HEK293 (cell line): ENCODE results near the gene TAS1R3.

Experiments
- GLI2 ChIP-seq: fragments of 450-650 bp; formaldehyde crosslinking; IDR thresholded peaks from 2 replicates; pipeline ENCODE4; 2017; ENCODE audit warnings: missing biosample characterization, missing genetic modification characterization, low read depth, borderline replicate concordance
- MYNN ChIP-seq: fragments of 450-650 bp; formaldehyde crosslinking; IDR thresholded peaks from 2 replicates; pipeline ENCODE4 v1.5.1; 2016; ENCODE audit warnings: missing biosample characterization, missing genetic modification characterization, borderline replicate concordance
- OSR2 ChIP-seq: fragments of 450-650 bp; formaldehyde crosslinking; IDR thresholded peaks from 2 replicates; pipeline ENCODE4 v1.5.1; 2016; ENCODE audit warnings: missing biosample characterization, missing genetic modification characterization
- RBAK ChIP-seq: fragments of 450-650 bp; formaldehyde crosslinking; IDR thresholded peaks from 2 replicates; pipeline ENCODE4 v1.5.1; 2016; ENCODE audit warnings: missing biosample characterization, missing genetic modification characterization
- REPIN1 ChIP-seq: fragments of 450-650 bp; formaldehyde crosslinking; IDR thresholded peaks from 2 replicates; pipeline ENCODE4 v1.5.1; 2017; ENCODE audit warnings: missing biosample characterization, missing genetic modification characterization, low read depth
- SP2 ChIP-seq: fragments of 450-650 bp; formaldehyde crosslinking; IDR thresholded peaks from 2 replicates; pipeline ENCODE4 v1.5.1; 2016; ENCODE audit warnings: missing biosample characterization, missing genetic modification characterization
- ZIC2 ChIP-seq: fragments of 450-650 bp; formaldehyde crosslinking; IDR thresholded peaks from 2 replicates; pipeline ENCODE4 v1.5.1; 2016; ENCODE audit warnings: missing biosample characterization, missing genetic modification characterization
- ZNF121 ChIP-seq: fragments of 450-650 bp; formaldehyde crosslinking; IDR thresholded peaks from 2 replicates; pipeline ENCODE4 v1.5.1; 2016; ENCODE audit warnings: missing biosample characterization, missing genetic modification characterization
- ZNF132 ChIP-seq: fragments of 450-650 bp; formaldehyde crosslinking; IDR thresholded peaks from 2 replicates; pipeline ENCODE4 v1.5.1; 2017; ENCODE audit warnings: missing biosample characterization, missing genetic modification characterization, borderline replicate concordance
- ZNF133 ChIP-seq: fragments of 450-650 bp; formaldehyde crosslinking; IDR thresholded peaks from 2 replicates; pipeline ENCODE4 v1.5.1; 2016; ENCODE audit warnings: missing biosample characterization, missing genetic modification characterization
- ZNF140 ChIP-seq: fragments of 450-650 bp; formaldehyde crosslinking; IDR thresholded peaks from 2 replicates; pipeline ENCODE4 v1.5.1; 2016; ENCODE audit warnings: missing biosample characterization, missing genetic modification characterization
- ZNF174 ChIP-seq: fragments of 450-650 bp; formaldehyde crosslinking; IDR thresholded peaks from 2 replicates; pipeline ENCODE4 v1.5.0; 2017; ENCODE audit warnings: missing biosample characterization, mild to moderate bottlenecking, missing genetic modification characterization
- ZNF184 ChIP-seq: fragments of 450-650 bp; IDR thresholded peaks from 2 replicates; pipeline ENCODE4 v1.5.1; 2018; ENCODE audit warnings: missing biosample characterization, mild to moderate bottlenecking, missing genetic modification characterization
- ZNF19 ChIP-seq: fragments of 450-650 bp; formaldehyde crosslinking; IDR thresholded peaks from 2 replicates; pipeline ENCODE4; 2016; ENCODE audit warnings: missing biosample characterization, missing genetic modification characterization, low read depth
- ZNF214 ChIP-seq: fragments of 450-650 bp; formaldehyde crosslinking; IDR thresholded peaks from 2 replicates; pipeline ENCODE4 v1.5.1; 2017; ENCODE audit warnings: missing biosample characterization, mild to moderate bottlenecking, missing genetic modification characterization, borderline replicate concordance
- ZNF221 ChIP-seq: fragments of 450-650 bp; formaldehyde crosslinking; IDR thresholded peaks from 2 replicates; pipeline ENCODE4 v1.5.1; 2017; ENCODE audit warnings: missing biosample characterization, missing genetic modification characterization, borderline replicate concordance
- ZNF266 ChIP-seq: fragments of 450-650 bp; formaldehyde crosslinking; IDR thresholded peaks from 2 replicates; pipeline ENCODE4 v1.5.1; 2016; ENCODE audit warnings: missing biosample characterization, missing genetic modification characterization, low read depth
- ZNF341 ChIP-seq: fragments of 450-650 bp; formaldehyde crosslinking; IDR thresholded peaks from 2 replicates; pipeline ENCODE4; 2016; ENCODE audit warnings: low read depth, missing biosample characterization, missing genetic modification characterization
- ZNF423 ChIP-seq: fragments of 450-650 bp; formaldehyde crosslinking; IDR thresholded peaks from 2 replicates; pipeline ENCODE4 v1.5.1; 2016; ENCODE audit warnings: missing biosample characterization, missing genetic modification characterization
- ZNF501 ChIP-seq: fragments of 450-650 bp; formaldehyde crosslinking; IDR thresholded peaks from 2 replicates; pipeline ENCODE4 v1.5.1; 2016; ENCODE audit warnings: missing biosample characterization, missing genetic modification characterization
- ZNF585B ChIP-seq: fragments of 450-650 bp; formaldehyde crosslinking; IDR thresholded peaks from 2 replicates; pipeline ENCODE4 v1.5.1; 2016; ENCODE audit warnings: missing biosample characterization, missing genetic modification characterization
- ZNF600 ChIP-seq: fragments of 450-650 bp; formaldehyde crosslinking; IDR thresholded peaks from 2 replicates; pipeline ENCODE4 v1.5.1; 2016; ENCODE audit warnings: missing biosample characterization, missing genetic modification characterization
- ZNF624 ChIP-seq: fragments of 450-650 bp; formaldehyde crosslinking; IDR thresholded peaks from 2 replicates; pipeline ENCODE4 v1.5.1; 2017; ENCODE audit warnings: missing biosample characterization, missing genetic modification characterization
- ZNF658 ChIP-seq: fragments of 450-650 bp; formaldehyde crosslinking; IDR thresholded peaks from 2 replicates; pipeline ENCODE4; 2016; ENCODE audit warnings: missing biosample characterization, missing genetic modification characterization
- ZNF776 ChIP-seq: fragments of 450-650 bp; formaldehyde crosslinking; IDR thresholded peaks from 2 replicates; pipeline ENCODE4 v1.5.0; 2017; ENCODE audit warnings: missing biosample characterization, missing genetic modification characterization, borderline replicate concordance
- ZNF785 ChIP-seq: fragments of 450-650 bp; formaldehyde crosslinking; IDR thresholded peaks from 2 replicates; pipeline ENCODE4 v1.5.1; 2016; ENCODE audit warnings: missing biosample characterization, missing genetic modification characterization
- ZSCAN18 ChIP-seq: fragments of 450-650 bp; formaldehyde crosslinking; IDR thresholded peaks from 2 replicates; pipeline ENCODE4 v1.5.1; 2016; ENCODE audit warnings: missing biosample characterization, missing genetic modification characterization
- ZSCAN23 ChIP-seq: fragments of 450-650 bp; formaldehyde crosslinking; IDR thresholded peaks from 2 replicates; pipeline ENCODE4 v1.5.1; 2016; ENCODE audit warnings: missing biosample characterization, missing genetic modification characterization
- ZSCAN30 ChIP-seq: fragments of 450-650 bp; IDR thresholded peaks from 2 replicates; pipeline ENCODE4 v1.5.1; 2018; ENCODE audit warnings: missing biosample characterization, mild to moderate bottlenecking, missing genetic modification characterization, moderate library complexity
- ZSCAN5A ChIP-seq: fragments of 450-650 bp; formaldehyde crosslinking; IDR thresholded peaks from 2 replicates; pipeline ENCODE4 v1.5.1; 2016; ENCODE audit warnings: missing biosample characterization, missing genetic modification characterization
- TF ChIP-seq, protein P1 (sequence below): fragments of 450-650 bp; formaldehyde crosslinking; IDR thresholded peaks from 2 replicates; pipeline ENCODE4 v1.5.1; 2016; ENCODE audit warnings: missing biosample characterization, missing genetic modification characterization
- TF ChIP-seq, protein P2 (sequence below): fragments of 450-650 bp; formaldehyde crosslinking; IDR thresholded peaks from 2 replicates; pipeline ENCODE4 v1.5.1; 2016; ENCODE audit warnings: missing biosample characterization, missing genetic modification characterization
- TF ChIP-seq, protein P3 (sequence below): fragments of 450-650 bp; formaldehyde crosslinking; IDR thresholded peaks from 2 replicates; pipeline ENCODE4 v1.5.1; 2016; ENCODE audit warnings: missing biosample characterization, missing genetic modification characterization

Gene TAS1R3

GRCh38 chr1:1307261-1307922 is 23.7 kb upstream of the TAS1R3 start (continued):
- TF ChIP-seq GLI2 (tag by site-specific recombination) (no peak), ZNF133 (tag by site-specific recombination) (no peak), ZNF132 (tag by site-specific recombination) (no peak), ZNF140 (no peak), SP2 (tag by site-specific recombination) (peak; percentile 52), ZNF585B (tag by site-specific recombination) (no peak), RBAK (tag by site-specific recombination) (no peak), ZNF600 (tag by site-specific recombination) (no peak), OSR2 (tag by site-specific recombination) (no peak), MYNN (tag by site-specific recombination) (no peak), ZSCAN18 (tag by site-specific recombination) (no peak), ZNF221 (tag by site-specific recombination) (no peak), ZNF423 (tag by site-specific recombination) (no peak), ZNF19 (no peak), ZNF785 (tag by site-specific recombination) (no peak), ZNF658 (no peak), ZNF266 (tag by site-specific recombination) (no peak), ZSCAN23 (no peak), ZSCAN30 (tag by site-specific recombination) (no peak), ZNF776 (no peak), ZNF184 (tag by site-specific recombination) (no peak), ZNF121 (tag by site-specific recombination) (no peak), ZNF341 (tag by site-specific recombination) (no peak), ZIC2 (tag by site-specific recombination) (no peak), ZSCAN5A (tag by site-specific recombination) (no peak), ZNF214 (no peak), REPIN1 (no peak), ZNF501 (tag by site-specific recombination) (no peak), ZNF624 (tag by site-specific recombination) (no peak), ZNF174 (tag by site-specific recombination) (no peak)
- TF ChIP-seq, protein P1, sequence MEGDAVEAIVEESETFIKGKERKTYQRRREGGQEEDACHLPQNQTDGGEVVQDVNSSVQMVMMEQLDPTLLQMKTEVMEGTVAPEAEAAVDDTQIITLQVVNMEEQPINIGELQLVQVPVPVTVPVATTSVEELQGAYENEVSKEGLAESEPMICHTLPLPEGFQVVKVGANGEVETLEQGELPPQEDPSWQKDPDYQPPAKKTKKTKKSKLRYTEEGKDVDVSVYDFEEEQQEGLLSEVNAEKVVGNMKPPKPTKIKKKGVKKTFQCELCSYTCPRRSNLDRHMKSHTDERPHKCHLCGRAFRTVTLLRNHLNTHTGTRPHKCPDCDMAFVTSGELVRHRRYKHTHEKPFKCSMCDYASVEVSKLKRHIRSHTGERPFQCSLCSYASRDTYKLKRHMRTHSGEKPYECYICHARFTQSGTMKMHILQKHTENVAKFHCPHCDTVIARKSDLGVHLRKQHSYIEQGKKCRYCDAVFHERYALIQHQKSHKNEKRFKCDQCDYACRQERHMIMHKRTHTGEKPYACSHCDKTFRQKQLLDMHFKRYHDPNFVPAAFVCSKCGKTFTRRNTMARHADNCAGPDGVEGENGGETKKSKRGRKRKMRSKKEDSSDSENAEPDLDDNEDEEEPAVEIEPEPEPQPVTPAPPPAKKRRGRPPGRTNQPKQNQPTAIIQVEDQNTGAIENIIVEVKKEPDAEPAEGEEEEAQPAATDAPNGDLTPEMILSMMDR = no peak
- TF ChIP-seq, protein P2, sequence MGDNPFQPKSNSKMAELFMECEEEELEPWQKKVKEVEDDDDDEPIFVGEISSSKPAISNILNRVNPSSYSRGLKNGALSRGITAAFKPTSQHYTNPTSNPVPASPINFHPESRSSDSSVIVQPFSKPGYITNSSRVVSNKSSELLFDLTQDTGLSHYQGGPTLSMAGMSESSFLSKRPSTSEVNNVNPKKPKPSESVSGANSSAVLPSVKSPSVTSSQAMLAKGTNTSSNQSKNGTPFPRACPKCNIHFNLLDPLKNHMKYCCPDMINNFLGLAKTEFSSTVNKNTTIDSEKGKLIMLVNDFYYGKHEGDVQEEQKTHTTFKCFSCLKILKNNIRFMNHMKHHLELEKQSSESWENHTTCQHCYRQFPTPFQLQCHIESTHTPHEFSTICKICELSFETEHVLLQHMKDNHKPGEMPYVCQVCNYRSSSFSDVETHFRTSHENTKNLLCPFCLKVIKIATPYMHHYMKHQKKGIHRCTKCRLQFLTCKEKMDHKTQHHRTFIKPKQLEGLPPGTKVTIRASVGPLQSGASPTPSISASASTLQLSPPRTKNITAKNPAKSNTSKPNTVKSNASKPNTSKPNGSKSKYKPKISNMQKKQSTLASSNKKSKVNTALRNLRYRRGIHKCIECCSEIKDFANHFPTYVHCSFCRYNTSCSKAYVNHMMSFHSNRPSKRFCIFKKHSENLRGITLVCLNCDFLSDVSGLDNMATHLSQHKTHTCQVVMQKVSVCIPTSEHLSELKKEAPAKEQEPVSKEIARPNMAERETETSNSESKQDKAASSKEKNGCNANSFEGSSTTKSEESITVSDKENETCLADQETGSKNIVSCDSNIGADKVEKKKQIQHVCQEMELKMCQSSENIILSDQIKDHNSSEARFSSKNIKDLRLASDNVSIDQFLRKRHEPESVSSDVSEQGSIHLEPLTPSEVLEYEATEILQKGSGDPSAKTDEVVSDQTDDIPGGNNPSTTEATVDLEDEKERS = no peak
- TF ChIP-seq, protein P3, sequence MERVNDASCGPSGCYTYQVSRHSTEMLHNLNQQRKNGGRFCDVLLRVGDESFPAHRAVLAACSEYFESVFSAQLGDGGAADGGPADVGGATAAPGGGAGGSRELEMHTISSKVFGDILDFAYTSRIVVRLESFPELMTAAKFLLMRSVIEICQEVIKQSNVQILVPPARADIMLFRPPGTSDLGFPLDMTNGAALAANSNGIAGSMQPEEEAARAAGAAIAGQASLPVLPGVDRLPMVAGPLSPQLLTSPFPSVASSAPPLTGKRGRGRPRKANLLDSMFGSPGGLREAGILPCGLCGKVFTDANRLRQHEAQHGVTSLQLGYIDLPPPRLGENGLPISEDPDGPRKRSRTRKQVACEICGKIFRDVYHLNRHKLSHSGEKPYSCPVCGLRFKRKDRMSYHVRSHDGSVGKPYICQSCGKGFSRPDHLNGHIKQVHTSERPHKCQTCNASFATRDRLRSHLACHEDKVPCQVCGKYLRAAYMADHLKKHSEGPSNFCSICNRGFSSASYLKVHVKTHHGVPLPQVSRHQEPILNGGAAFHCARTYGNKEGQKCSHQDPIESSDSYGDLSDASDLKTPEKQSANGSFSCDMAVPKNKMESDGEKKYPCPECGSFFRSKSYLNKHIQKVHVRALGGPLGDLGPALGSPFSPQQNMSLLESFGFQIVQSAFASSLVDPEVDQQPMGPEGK = peak; percentile 60; the same call in 1 of the 2 replicates
